HFFc6 (cell line): Measurements from ENCODE around the gene ANO9. TPM values are rescaled to one million over a fixed set of nuclear protein-coding genes. Genes with fewer than 3 reads are reported as not detected.

Experiments used
- DNase-seq: peaks from one replicate; pipeline ENCODE4 v3.0.0-alpha.2; 2018
- H3K27ac Mint-ChIP-seq: 2 replicates; pipeline ENCODE4 v1.8.0; 2020; ENCODE audit warnings: mild to moderate bottlenecking, mixed read lengths
- H3K27me3 Mint-ChIP-seq: 2 replicates; pipeline ENCODE4 v1.8.0; 2021; ENCODE audit warnings: mild to moderate bottlenecking, moderate library complexity, mixed read lengths; ENCODE audit not compliant: insufficient read depth
- H3K36me3 Mint-ChIP-seq: 2 replicates; pipeline ENCODE4 v1.8.0; 2021; ENCODE audit warnings: low read depth, mixed read lengths
- H3K4me1 Mint-ChIP-seq: 2 replicates; pipeline ENCODE4 v1.8.0; 2020; ENCODE audit warnings: low read depth, mixed read lengths
- H3K4me3 Mint-ChIP-seq: 2 replicates; pipeline ENCODE4 v1.8.0; 2020; ENCODE audit warnings: mild to moderate bottlenecking, moderate library complexity, mixed read lengths
- H3K9me3 Mint-ChIP-seq: 2 replicates; pipeline ENCODE4 v1.8.0; 2020; ENCODE audit warnings: mild to moderate bottlenecking, mixed read lengths
- total RNA-seq, 6 experiments: library from RNA; stranded (reverse); fragmentation: NEBNext Ultra II Directional; extraction: Animal tissue kit (Norgen Biotek cat#: 25700); gene quantifications; 2 replicates in 1 of 6; 3 replicates in 5 of 6; pipeline ENCODE4 v1.2.3, GENCODE V29; 2021
- TF ChIP-seq, protein P1 (sequence below): fragments of 200-600 bp; sonication (generic); IDR thresholded peaks from 2 replicates; pipeline ENCODE4 v1.5.0; 2021; ENCODE audit warnings: antibody characterized with exemption, mild to moderate bottlenecking

ANO9 gene
- total RNA-seq, 6 experiments from 2014 or later, result not detected

DNA sequence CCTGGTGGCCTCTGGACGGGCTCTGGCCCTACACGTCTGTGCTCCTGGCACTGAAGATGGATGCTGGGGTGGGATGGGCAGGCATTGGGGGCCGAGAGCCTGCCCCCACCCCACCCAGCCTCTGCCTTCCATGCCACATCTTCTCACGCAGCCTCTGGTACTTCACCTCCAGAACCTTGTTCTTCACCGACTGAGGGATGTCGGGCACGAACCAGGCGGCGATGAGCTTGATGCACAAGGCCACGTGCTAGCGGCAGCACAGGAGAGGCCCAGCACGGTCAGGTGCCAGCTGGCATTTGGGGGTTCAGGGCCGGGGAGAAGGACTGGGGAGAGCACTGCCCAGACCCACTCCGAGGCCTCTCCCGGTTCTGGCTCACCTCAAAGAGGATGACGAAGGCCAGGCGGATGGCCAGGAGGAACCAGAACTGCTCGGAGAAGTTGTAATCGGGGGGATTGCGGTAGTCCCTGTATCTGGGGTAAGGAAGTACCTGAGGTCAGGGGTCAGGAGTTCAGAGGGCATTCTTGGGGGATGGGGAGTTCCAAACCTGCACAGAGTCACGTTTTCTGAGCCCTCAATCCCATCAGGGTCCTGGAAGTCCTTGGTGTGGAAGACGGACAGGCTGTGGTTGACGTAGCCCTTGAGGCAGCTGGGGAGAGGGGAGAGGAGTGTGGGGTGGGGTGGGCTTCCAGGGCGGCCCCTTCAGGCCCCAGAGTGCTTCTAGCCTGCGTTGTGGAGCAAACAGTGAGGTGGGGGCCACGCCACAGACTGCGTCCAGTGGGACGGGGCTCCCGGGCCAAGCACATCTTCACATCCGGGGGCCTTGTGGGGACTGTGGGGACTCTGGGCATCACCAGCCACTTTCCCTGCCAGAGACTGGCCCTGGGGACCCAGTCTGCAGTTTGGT is 23.2 kb downstream of the ANO9 start:
- Mint-ChIP-seq H3K27ac (no peak overlapping the region), H3K36me3 (no peaks in the 10 kb centered on the region)
- TF ChIP-seq, protein P1, sequence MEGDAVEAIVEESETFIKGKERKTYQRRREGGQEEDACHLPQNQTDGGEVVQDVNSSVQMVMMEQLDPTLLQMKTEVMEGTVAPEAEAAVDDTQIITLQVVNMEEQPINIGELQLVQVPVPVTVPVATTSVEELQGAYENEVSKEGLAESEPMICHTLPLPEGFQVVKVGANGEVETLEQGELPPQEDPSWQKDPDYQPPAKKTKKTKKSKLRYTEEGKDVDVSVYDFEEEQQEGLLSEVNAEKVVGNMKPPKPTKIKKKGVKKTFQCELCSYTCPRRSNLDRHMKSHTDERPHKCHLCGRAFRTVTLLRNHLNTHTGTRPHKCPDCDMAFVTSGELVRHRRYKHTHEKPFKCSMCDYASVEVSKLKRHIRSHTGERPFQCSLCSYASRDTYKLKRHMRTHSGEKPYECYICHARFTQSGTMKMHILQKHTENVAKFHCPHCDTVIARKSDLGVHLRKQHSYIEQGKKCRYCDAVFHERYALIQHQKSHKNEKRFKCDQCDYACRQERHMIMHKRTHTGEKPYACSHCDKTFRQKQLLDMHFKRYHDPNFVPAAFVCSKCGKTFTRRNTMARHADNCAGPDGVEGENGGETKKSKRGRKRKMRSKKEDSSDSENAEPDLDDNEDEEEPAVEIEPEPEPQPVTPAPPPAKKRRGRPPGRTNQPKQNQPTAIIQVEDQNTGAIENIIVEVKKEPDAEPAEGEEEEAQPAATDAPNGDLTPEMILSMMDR, result no peak

DNA sequence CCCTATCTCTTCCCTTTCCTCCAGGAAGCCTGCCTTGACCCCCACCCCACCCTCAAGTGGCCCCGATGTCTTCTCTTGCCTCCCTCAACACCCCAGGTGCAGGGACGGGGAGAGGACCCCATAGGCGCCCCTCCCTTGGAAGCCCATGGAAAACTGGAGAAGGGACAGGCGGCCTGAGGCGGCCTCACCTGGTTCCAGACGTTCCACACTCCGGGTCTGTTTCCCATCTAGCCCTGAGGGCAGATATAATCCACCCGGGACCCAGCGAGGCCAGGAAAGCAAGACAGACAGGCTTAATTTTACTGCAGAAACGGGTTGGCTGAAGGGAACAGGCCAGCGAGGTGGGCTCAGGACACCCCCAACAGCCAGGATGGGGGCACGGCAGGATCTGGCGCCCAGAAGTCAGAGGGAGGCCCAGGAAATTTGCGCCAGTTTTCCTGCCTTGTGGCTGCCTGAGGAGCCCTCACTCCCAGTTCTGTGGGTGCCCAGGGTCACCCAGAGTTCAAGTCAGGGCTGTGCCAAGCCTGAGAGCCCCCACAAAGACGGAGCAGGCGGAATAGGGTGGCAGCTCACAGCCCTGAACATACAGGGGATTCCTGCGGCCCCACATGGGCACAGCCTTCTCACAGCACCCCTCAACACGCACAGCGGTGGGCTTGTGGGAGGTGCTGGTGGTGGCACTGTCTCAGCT is 24.0 kb downstream of the ANO9 start:
- H3K9me3 Mint-ChIP-seq, result no peaks in the 10 kb centered on the region
- H3K4me1 Mint-ChIP-seq, result peaks cover 12% of the 10 kb centered on the region
- no peak for DNase-seq
- no peaks in the 10 kb centered on the region for H3K36me3 Mint-ChIP-seq
- no peak overlapping the region for H3K27ac Mint-ChIP-seq
- H3K27me3 Mint-ChIP-seq, result peaks cover 4% of the 10 kb centered on the region
- TF ChIP-seq, protein P1, result no peak
- 0 out of 2 replicates have a peak overlapping the region, but pooled peaks have one; percentile 34 for H3K4me3 Mint-ChIP-seq

More for the DNA sequence above, 23.2 kb downstream of the ANO9 start:
- peaks cover 12% of the 10 kb centered on the region for H3K4me1 Mint-ChIP-seq
- peaks cover 4% of the 10 kb centered on the region for H3K27me3 Mint-ChIP-seq
- H3K9me3 Mint-ChIP-seq, result no peaks in the 10 kb centered on the region
- no peak for DNase-seq
- H3K4me3 Mint-ChIP-seq, result no peak overlapping the region

DNA sequence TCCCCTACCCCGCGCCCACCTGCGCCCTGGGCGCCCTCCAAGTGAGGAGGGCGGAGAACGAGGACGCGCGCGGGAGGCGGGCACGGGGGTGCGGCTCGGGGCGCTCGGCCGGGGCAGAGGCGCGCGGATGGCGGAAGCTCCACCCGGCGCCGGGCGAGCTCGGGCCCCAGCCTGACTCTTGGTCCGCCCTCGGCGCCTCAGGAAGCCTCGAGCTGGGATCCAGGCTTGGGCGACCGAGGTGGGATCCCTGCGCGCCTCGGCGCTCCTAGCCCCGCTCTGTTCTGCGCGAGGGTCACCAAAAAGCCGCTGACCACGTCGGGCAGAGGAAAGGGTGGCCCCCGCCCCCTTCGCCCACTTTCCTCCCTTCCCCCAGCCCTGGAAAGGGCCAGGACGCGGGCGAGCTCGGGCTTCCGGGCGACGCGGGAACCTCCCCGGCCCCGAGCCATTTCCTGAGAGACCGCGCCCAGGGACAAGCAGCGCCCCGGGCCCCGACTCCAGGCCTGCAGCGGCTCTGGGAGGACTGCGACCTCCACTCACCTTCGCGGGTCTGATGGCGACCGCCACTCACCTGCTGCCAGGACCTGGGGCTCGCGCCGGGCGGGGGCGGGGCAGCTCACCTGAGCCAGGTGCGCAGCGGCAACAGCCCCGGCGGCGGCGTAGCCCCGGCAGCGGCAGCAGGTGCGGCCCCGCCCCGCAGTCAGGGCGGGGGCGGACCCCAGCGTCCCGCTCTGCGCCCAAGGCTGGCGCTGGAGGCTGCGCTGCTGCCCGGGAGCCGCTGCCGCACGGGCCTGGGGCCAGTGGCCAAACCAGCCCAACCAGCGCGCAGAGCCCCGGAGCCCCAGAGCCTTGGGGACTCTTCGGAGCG is 24.8 kb downstream of the ANO9 start:
- no peak for DNase-seq
- peaks cover 12% of the 10 kb centered on the region for H3K4me1 Mint-ChIP-seq
- no peak overlapping the region for H3K4me3 Mint-ChIP-seq
- TF ChIP-seq, protein P1, result no peak
- no peak overlapping the region for H3K27ac Mint-ChIP-seq
- no peaks in the 10 kb centered on the region for H3K36me3 Mint-ChIP-seq
- H3K9me3 Mint-ChIP-seq, result no peaks in the 10 kb centered on the region
- peaks cover 4% of the 10 kb centered on the region for H3K27me3 Mint-ChIP-seq

DNA sequence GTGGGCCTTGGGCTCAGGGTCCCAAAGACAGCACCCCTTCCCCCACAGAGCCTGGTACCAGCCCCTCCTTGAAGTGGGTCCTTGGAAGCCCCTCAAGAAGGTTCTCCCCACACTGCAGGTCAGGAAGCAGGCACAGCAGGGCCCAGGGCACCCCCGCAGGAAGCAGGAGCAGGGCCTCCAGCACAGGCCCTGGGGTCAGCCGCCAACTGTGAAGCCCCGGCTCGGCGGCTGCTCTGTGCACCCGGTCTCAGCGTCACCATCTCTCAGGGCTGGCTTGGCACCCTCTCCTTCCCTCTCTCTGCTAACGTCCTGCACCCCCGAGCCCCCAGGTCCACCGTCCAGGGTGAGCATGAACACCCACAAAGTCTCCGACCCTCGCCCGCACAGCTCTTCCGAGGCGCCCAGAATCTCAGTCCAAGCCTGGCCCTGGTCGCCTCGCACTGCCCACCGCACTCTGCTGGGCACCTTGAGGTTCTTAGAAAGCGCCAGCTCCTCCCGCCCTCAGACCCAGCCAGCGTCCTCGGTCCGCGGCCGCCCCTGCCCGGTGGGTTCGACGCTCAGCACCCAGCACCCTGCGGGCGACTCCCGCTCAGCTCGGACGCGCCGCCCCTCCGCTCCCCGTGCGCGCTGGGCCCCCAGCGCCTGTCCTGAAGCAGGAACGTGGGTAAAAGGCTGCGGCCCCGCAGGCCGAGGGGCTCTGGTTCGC is 25.6 kb downstream of the ANO9 start:
- H3K36me3 Mint-ChIP-seq, result no peaks in the 10 kb centered on the region
- H3K27ac Mint-ChIP-seq, result no peak overlapping the region
- H3K4me3 Mint-ChIP-seq, result peak overlapping the region; percentile 26; the same call in 1 of the 2 replicates
- H3K4me1 Mint-ChIP-seq, result peaks cover 12% of the 10 kb centered on the region
- H3K27me3 Mint-ChIP-seq, result peaks cover 4% of the 10 kb centered on the region
- H3K9me3 Mint-ChIP-seq, result no peaks in the 10 kb centered on the region
- TF ChIP-seq, protein P1, result no peak
- DNase-seq, result no peak

DNA sequence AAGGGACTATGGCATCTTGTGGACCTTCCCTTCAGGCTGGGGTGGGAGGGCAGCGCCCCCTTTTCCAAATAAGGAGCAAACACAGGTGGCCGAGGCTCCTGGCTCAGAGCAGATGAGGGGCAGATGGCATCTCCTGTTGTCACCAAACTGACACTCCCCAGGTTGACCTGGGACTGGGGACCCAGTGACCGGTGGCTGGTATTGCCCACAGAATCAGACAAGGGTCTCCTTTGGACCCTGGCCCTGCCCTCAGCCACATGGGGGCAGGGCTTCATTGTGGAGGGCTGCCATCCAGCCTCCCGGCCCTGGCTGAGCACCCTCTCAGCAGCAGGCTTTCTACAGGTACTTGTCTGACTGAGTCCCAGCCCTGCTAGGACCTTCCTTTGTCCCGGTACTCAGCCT is 26.2 kb downstream of the ANO9 start:
- H3K27ac Mint-ChIP-seq, result no peak overlapping the region
- no peaks in the 10 kb centered on the region for H3K9me3 Mint-ChIP-seq
- peaks cover 3% of the 10 kb centered on the region for H3K27me3 Mint-ChIP-seq
- TF ChIP-seq, protein P1, result peak; percentile 22; the same call in 1 of the 2 replicates
- no peak for DNase-seq
- no peak overlapping the region for H3K4me3 Mint-ChIP-seq
- peaks cover 12% of the 10 kb centered on the region for H3K4me1 Mint-ChIP-seq
- H3K36me3 Mint-ChIP-seq, result no peaks in the 10 kb centered on the region
